Body of pancreas (tissue), 4 donors: ENCODE measurements around the gene EIF4B.

Experiments used
- CTCF ChIP-seq, 7 experiments: fragments of 450-650 bp in 4 of 7; fragments of 200-600 bp in 3 of 7; sonication (generic) in 3 of 7; IDR thresholded peaks; one replicate each; pipeline ENCODE4 v1.5.1; 2016 to 2019; ENCODE audit warnings: antibody characterized with exemption in 7 of 7
- POLR2A ChIP-seq, 3 donors: fragments of 450-650 bp; IDR thresholded peaks; one replicate each; pipeline ENCODE4 v1.6.1; 2016; ENCODE audit warnings: antibody characterized with exemption in 3 of 3, mild to moderate bottlenecking in 2 of 3

DNA sequence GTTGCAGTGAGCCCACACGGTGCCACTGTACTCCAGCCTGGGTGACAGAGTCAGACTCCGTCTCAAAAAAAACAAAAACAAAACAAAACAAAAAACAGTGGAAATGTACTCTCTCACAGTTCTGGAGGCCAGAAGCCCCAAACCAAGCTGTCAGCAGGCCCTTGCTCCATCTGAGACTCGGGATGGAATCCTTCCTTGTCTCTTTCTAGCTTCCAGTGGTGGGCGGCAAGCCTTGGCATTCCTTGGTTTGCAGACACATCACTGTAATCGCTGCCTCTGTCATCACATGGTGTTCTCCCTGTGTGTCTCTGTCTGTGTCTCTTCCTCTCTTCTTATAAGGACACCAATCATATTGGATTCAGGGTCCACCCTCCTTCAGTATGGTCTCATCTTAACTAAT lies 50.0 kb downstream of the EIF4B start:
- no peak for TF ChIP-seq CTCF (IDR thresholded peaks at IDR 0.05)
- TF ChIP-seq POLR2A (IDR thresholded peaks at IDR 0.05): no peak
